IMR-90 (cell line): Measurements from ENCODE around the gene PTPRN2. TPM values are rescaled to one million over a fixed set of nuclear protein-coding genes. Genes with fewer than 3 reads are reported as not detected.

Source experiments
- ATAC-seq: fragments of 200-7000 bp; cut with Tn5 transposase; 2 replicates; pipeline ENCODE4 v1.9.1; 2020; ENCODE audit warnings: low read depth, mild to moderate bottlenecking, moderate library complexity
- BruUV-seq: library from RNA; stranded (reverse); fragments of 400-500 nt; replicated peaks from 2 replicates; lab custom pipeline; 2021; lab: Mats Ljungman, UMichigan
- CTCF ChIA-PET: fragments of 300-600 bp; formaldehyde crosslinking; extraction: SDS; loops from one replicate; lab custom pipeline; 2021; ENCODE audit warnings: antibody characterized with exemption; lab: Yijun Ruan, JAX
- POLR2A ChIA-PET: fragments of 300-600 bp; sonication (Branson Sonifier 250); formaldehyde crosslinking; loops from one replicate; lab custom pipeline; 2022; ENCODE audit warnings: antibody characterized with exemption; ENCODE audit not compliant: unreplicated experiment; lab: Charles Lee
- DNase-seq: peaks from one replicate; pipeline ENCODE4 v3.0.0; 2013
- H2AFZ ChIP-seq: replicated peaks from 2 replicates; pipeline ENCODE3; 2013; ENCODE audit warnings: low read length, mild to moderate bottlenecking; ENCODE audit not compliant: poor library complexity
- H2AK5ac ChIP-seq: 2 replicates; pipeline ENCODE4 v1.6.1; 2013; ENCODE audit warnings: low read depth, low read length, inconsistent platforms
- H2AK9ac ChIP-seq: replicated peaks from 2 replicates; pipeline ENCODE3; 2013; ENCODE audit warnings: mild to moderate bottlenecking, low read depth, low read length, moderate library complexity; ENCODE audit not compliant: poor library complexity
- H2BK120ac ChIP-seq: 2 replicates; pipeline ENCODE4 v1.6.1; 2013; ENCODE audit warnings: low read depth, low read length, inconsistent platforms
- H2BK15ac ChIP-seq: 3 replicates; pipeline ENCODE4 v1.6.1; 2013; ENCODE audit warnings: low read depth, low read length, inconsistent platforms
- H2BK20ac ChIP-seq: 2 replicates; pipeline ENCODE4 v1.6.1; 2013; ENCODE audit warnings: low read depth, mild to moderate bottlenecking, inconsistent platforms, low read length, moderate library complexity
- H2BK5ac ChIP-seq: 2 replicates; pipeline ENCODE4 v1.6.1; 2013; ENCODE audit warnings: mild to moderate bottlenecking, low read depth, low read length, inconsistent platforms; ENCODE audit not compliant: poor library complexity, severe bottlenecking
- H3K14ac ChIP-seq: replicated peaks from 2 replicates; pipeline ENCODE4 v1.6.1; 2013; ENCODE audit warnings: low read depth, low read length, inconsistent platforms
- H3K18ac ChIP-seq: 2 replicates; pipeline ENCODE4 v1.6.1; 2013; ENCODE audit warnings: low read depth, low read length, control low read depth
- H3K23ac ChIP-seq: 2 replicates; pipeline ENCODE4 v1.6.1; 2013; ENCODE audit warnings: low read depth, low read length, inconsistent platforms
- H3K27ac ChIP-seq: 2 replicates; pipeline ENCODE4 v1.5.1; 2013; ENCODE audit warnings: mild to moderate bottlenecking, control low read depth, low read length; ENCODE audit not compliant: insufficient read depth
- H3K27me3 ChIP-seq: 2 replicates; pipeline ENCODE4 v1.6.1; 2013; ENCODE audit warnings: low read length; ENCODE audit not compliant: control insufficient read depth, insufficient read depth
- H3K36me3 ChIP-seq: 2 replicates; pipeline ENCODE4 v1.6.1; 2013; ENCODE audit warnings: low read length, mixed read lengths; ENCODE audit not compliant: control insufficient read depth, insufficient read depth
- H3K4ac ChIP-seq: 2 replicates; pipeline ENCODE4 v1.6.1; 2013; ENCODE audit warnings: low read depth, low read length, inconsistent platforms
- H3K4me1 ChIP-seq: 2 replicates; pipeline ENCODE4 v1.6.1; 2013; ENCODE audit warnings: low read length, mixed read lengths; ENCODE audit not compliant: control insufficient read depth, insufficient read depth
- H3K4me2 ChIP-seq: 2 replicates; pipeline ENCODE4 v1.6.1; 2013; ENCODE audit warnings: low read depth, mild to moderate bottlenecking, control low read depth, low read length, moderate library complexity
- H3K4me3 ChIP-seq: 2 replicates; pipeline ENCODE4 v1.5.1; 2013; ENCODE audit warnings: low read depth, mild to moderate bottlenecking, control low read depth, low read length, moderate library complexity; ENCODE audit not compliant: insufficient read depth
- H3K56ac ChIP-seq: 2 replicates; pipeline ENCODE4 v1.6.1; 2013; ENCODE audit warnings: low read length, inconsistent platforms; ENCODE audit not compliant: insufficient read depth; ENCODE audit errors: extremely low read depth
- H3K79me1 ChIP-seq, 2 experiments: 2 replicates each; pipeline ENCODE4 v1.6.1; 2013; ENCODE audit warnings: low read length in 2 of 2, inconsistent platforms in 1 of 2, low read depth in 1 of 2
- H3K9ac ChIP-seq: 2 replicates; pipeline ENCODE4 v1.6.1; 2013; ENCODE audit warnings: low read depth, low read length, control low read depth
- H3K9me1 ChIP-seq: 2 replicates; pipeline ENCODE4 v1.6.1; 2013; ENCODE audit warnings: low read length, inconsistent platforms; ENCODE audit not compliant: insufficient read depth
- H3K9me3 ChIP-seq: 2 replicates; pipeline ENCODE4 v1.6.1; 2013; ENCODE audit warnings: low read length; ENCODE audit not compliant: control insufficient read depth, insufficient read depth
- H4K20me1 ChIP-seq: 2 replicates; pipeline ENCODE4 v1.6.1; 2013; ENCODE audit warnings: low read length, inconsistent platforms; ENCODE audit not compliant: insufficient read depth
- H4K5ac ChIP-seq: 2 replicates; pipeline ENCODE4 v1.6.1; 2013; ENCODE audit warnings: mild to moderate bottlenecking, low read depth, low read length, control low read depth
- H4K8ac ChIP-seq, 2 experiments: 2 replicates each; pipeline ENCODE4 v1.6.1; 2013; ENCODE audit warnings: low read depth in 2 of 2, low read length in 2 of 2, control low read depth in 1 of 2, inconsistent platforms in 1 of 2
- H4K91ac ChIP-seq: 2 replicates; pipeline ENCODE4 v1.6.1; 2013; ENCODE audit warnings: low read depth, low read length, inconsistent platforms; ENCODE audit not compliant: insufficient read depth
- CTCF ChIP-seq: conservative IDR thresholded peaks from 2 replicates; pipeline ENCODE4 v1.5.1; 2012; ENCODE audit warnings: mild to moderate bottlenecking, low read depth, low read length, improper control_type of control experiment
- FOS ChIP-seq: fragments of 150-350 bp; IDR thresholded peaks from 2 replicates; pipeline ENCODE4 v1.6.1; 2016; ENCODE audit warnings: low read depth, low read length
- SMC3 ChIP-seq: fragments of 150-350 bp; IDR thresholded peaks from 2 replicates; pipeline ENCODE4 v1.6.1; 2016; ENCODE audit warnings: low read depth, mild to moderate bottlenecking, antibody characterized with exemption, low read length, moderate library complexity
- USF2 ChIP-seq: fragments of 150-350 bp; IDR thresholded peaks from 2 replicates; pipeline ENCODE4 v1.6.1; 2017; ENCODE audit warnings: mild to moderate bottlenecking, antibody characterized with exemption, low read length, low read depth
- WGBS, 2 experiments: methylation state at CpG; one replicate each; pipeline versions ENCODE4 v1.1.5 to v1.1.7; 2013; ENCODE audit warnings: missing lambda C conversion rate in 2 of 2; ENCODE audit not compliant: insufficient read length in 1 of 2; ENCODE audit errors: extremely low coverage in 2 of 2; 5-methylcytosine and 5-hydroxymethylcytosine counted together
- dilution Hi-C: fragments of 300-500 bp; cut with HindIII; formaldehyde crosslinking; loops from one replicate; pipeline ENCODE4 v1.14.3; 2018; ENCODE audit warnings: low sequenced_read_pairs; ENCODE audit not compliant: unreplicated experiment
- in situ Hi-C: fragments of 300-500 bp; cut with MboI; formaldehyde crosslinking; loops from 3 replicates; pipeline ENCODE4 v1.14.3; 2019; ENCODE audit warnings: low sequenced_read_pairs, inconsistent platforms, mixed read lengths
- intact Hi-C: fragments of 100-400 bp; cut with micrococcal nuclease; formaldehyde crosslinking; loops from 2 replicates; pipeline ENCODE4 v1.10.0; 2022
- polyA plus RNA-seq, 3 experiments: library from polyadenylated mRNA; depleted of rRNA; stranded (reverse); fragments of >200 nt; gene quantifications; 2 replicates each; pipeline ENCODE4 v1.2.3, GENCODE V29; 2012; ENCODE audit warnings: low replicate concordance in 1 of 3
- total RNA-seq: library from RNA; depleted of rRNA; stranded (reverse); fragments of >200 nt; gene quantifications from 2 replicates; pipeline ENCODE4 v1.2.3, GENCODE V29; 2012

The PTPRN2 gene
- total and polyA plus RNA-seq, 2 of the 4 experiments (the other 2 are of a cell fraction) = 0.03 TPM; not detected in 1

GRCh38 chr7:158027646-158028045, 560.0 kb downstream of the PTPRN2 start:
- POLR2A ChIA-PET = no interaction called here
- H2BK20ac ChIP-seq = no peak overlapping the region
- no peak overlapping the region for H3K4ac ChIP-seq
- no peak overlapping the region for H3K23ac ChIP-seq
- no peaks in the 10 kb centered on the region for H3K36me3 ChIP-seq
- H2AFZ ChIP-seq = no peak overlapping the region
- no peak overlapping the region for H4K5ac ChIP-seq
- no peaks in the 10 kb centered on the region for H3K9me1 ChIP-seq
- no peak overlapping the region for H3K4me3 ChIP-seq
- H3K9ac ChIP-seq = no peak overlapping the region
- dilution Hi-C loops = no loop called here
- peaks cover 62% of the 10 kb centered on the region for H3K9me3 ChIP-seq
- no peak overlapping the region for H3K56ac ChIP-seq
- H4K8ac ChIP-seq = no peak overlapping the region
- no peak overlapping the region for H3K18ac ChIP-seq
- WGBS, 2 experiments = 20% methylated on average over 1 of the region's 6 CpGs; no CpG with 5 or more reads in 1 of the 2 experiments
- no peak overlapping the region for H3K14ac ChIP-seq
- no peak for DNase-seq
- no peak overlapping the region for H3K4me2 ChIP-seq
- H3K27ac ChIP-seq = no peak overlapping the region
- no peaks in the 10 kb centered on the region for H3K4me1 ChIP-seq
- no TSS peak for BruUV-seq
- no peak for ATAC-seq
- H2BK5ac ChIP-seq = no peak overlapping the region
- TF ChIP-seq FOS (no peak), SMC3 (no peak), USF2 (no peak), CTCF (no peak)
- H2BK15ac ChIP-seq = no peak overlapping the region
- H3K79me1 ChIP-seq = no peaks in the 10 kb centered on the region
- H2AK9ac ChIP-seq = no peak overlapping the region
- no peak overlapping the region for H4K91ac ChIP-seq
- H4K20me1 ChIP-seq = no peaks in the 10 kb centered on the region
- H2BK120ac ChIP-seq = no peak overlapping the region
- CTCF ChIA-PET = no interaction called here
- in situ Hi-C loops = no loop called here
- H3K27me3 ChIP-seq = no peaks in the 10 kb centered on the region
- intact Hi-C loops = no loop called here
- no peak overlapping the region for H2AK5ac ChIP-seq
